Duodenal mucosa (tissue), 2 donors: ENCODE data around the gene SMCO1.
"Not testable (repeated sequence)": the region's sequence is repeated elsewhere in the genome, so short reads cannot be mapped to it uniquely, and the experiment has no call there.

ENCODE experiments used
- H3K27ac ChIP-seq: one replicate; pipeline ENCODE4 v1.7.0; 2013; ENCODE audit warnings: low read depth, low read length
- H3K27me3 ChIP-seq, 2 donors: one replicate each; pipeline ENCODE4 v1.7.0; 2013; ENCODE audit warnings: low read length in 2 of 2, control low read depth in 1 of 2; ENCODE audit not compliant: insufficient read depth in 2 of 2, control insufficient read depth in 1 of 2
- H3K36me3 ChIP-seq, 2 donors: one replicate each; pipeline ENCODE4 v1.7.0; 2013; ENCODE audit warnings: low read length in 2 of 2, control low read depth in 1 of 2; ENCODE audit not compliant: insufficient read depth in 2 of 2, control insufficient read depth in 1 of 2
- H3K4me1 ChIP-seq, 2 donors: one replicate each; pipeline ENCODE4 v1.7.0; 2013; ENCODE audit warnings: low read length in 2 of 2, control low read depth in 1 of 2; ENCODE audit not compliant: insufficient read depth in 2 of 2, control insufficient read depth in 1 of 2
- H3K4me3 ChIP-seq, 2 donors: one replicate each; pipeline ENCODE4 v1.7.0; 2013; ENCODE audit warnings: low read length in 2 of 2, low read depth in 1 of 2
- H3K9ac ChIP-seq, 2 donors: one replicate each; pipeline ENCODE4 v1.7.0; 2013; ENCODE audit warnings: low read length in 2 of 2, low read depth in 1 of 2
- H3K9me3 ChIP-seq, 2 donors: one replicate each; pipeline ENCODE4 v1.7.0; 2013; ENCODE audit warnings: low read length in 2 of 2, control low read depth in 1 of 2; ENCODE audit not compliant: control insufficient read depth in 1 of 2

SMCO1 gene

DNA sequence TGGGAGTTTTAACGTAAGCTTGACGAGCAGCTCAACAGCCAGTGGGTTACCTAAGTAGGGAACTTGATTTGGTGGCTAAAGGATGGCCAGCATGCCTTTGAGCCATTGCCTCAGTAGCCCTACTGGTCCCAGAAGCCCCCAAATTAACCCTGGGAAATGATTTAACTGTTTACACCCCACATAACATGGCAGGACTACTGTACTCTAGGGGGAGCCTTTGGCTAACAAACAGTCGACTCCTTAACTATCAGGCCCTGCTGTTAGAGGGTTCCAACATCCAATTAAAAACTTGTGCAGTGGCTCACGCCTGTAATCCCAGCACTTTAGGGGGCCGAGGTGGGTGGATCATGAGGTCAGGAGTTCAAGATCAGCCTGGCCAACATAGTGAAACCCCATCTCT lies 9.4 kb upstream of the SMCO1 start:
- Histone ChIP-seq H3K36me3 (no peaks in the 10 kb centered on the region), H3K4me1 (no peaks in the 10 kb centered on the region), H3K9me3 (peaks cover 15 to 18% of the 10 kb centered on the region in 2 donors), H3K4me3 (no peak overlapping the region), H3K9ac (no peak overlapping the region), H3K27ac (no peak overlapping the region), H3K27me3 (no peaks in the 10 kb centered on the region)

DNA sequence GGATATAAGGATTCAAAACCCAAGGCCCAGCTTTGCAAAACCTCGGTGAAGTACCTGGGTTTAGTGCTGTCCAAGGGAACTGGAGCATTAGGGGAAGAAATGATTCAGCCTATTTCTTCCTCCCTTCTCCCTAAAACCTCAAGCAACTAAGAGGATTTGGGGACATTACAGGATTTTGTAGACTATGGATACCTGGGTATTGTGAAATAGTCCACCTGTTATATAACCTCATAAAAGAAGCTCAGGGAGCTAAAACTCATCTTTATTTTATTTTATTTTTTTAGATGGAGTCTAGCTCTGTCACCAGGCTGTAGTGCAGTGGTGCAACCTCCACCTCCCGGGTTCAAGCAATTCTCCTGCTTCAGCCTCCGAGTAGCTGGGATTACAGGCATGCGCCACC lies 8.7 kb upstream of the SMCO1 start:
- peaks cover 21 to 25% of the 10 kb centered on the region in 2 donors for H3K9me3 ChIP-seq
- H3K4me3 ChIP-seq, result no peak overlapping the region
- H3K4me1 ChIP-seq, result no peaks in the 10 kb centered on the region
- no peak overlapping the region for H3K27ac ChIP-seq
- H3K9ac ChIP-seq, result no peak overlapping the region
- no peaks in the 10 kb centered on the region for H3K36me3 ChIP-seq
- H3K27me3 ChIP-seq, result no peaks in the 10 kb centered on the region

DNA sequence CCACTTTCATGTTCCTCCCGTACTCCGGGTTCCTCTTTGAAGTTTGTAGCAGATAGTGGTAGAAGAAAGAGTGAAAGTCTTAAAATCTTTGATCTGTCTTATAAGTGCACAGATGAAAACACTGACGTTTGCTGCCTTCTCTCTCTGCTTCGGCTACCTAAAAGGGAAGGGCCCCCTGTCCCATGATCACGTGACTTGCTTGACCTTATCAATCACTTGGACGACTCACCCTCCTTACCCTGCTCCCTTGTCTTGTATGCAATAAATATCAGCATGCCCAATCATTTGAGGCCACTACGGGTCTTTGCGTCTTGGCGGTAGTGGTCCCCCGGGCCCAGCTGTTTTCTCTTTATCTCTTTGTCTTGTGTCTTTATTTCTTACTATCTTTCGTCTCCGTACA lies 6.1 kb upstream of the SMCO1 start:
- not testable (repeated sequence) for H3K36me3 ChIP-seq, H3K4me3 ChIP-seq, H3K27ac ChIP-seq, H3K27me3 ChIP-seq, H3K4me1 ChIP-seq, H3K9ac ChIP-seq
- peaks cover 31 to 37% of the 10 kb centered on the region in 2 donors for H3K9me3 ChIP-seq

DNA sequence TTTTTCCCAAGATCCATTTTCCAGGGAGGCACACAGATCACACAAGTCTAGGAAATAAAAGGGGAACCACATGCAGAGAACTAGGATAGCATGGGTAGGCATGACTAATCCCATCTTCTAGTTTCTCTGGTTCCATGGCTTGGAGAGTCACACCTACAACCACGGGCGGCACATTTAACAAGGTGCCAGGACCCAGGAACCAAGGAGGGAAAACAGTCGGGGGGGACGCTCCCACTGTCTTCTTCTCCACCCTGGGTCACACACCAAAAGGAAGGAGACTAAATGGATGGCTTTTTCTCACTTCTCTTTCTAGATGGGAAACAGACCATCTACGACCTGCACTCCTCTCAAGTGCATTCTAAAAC lies 4.6 kb upstream of the SMCO1 start:
- H3K9ac ChIP-seq, result no peak overlapping the region
- peaks cover 31 to 37% of the 10 kb centered on the region in 2 donors for H3K9me3 ChIP-seq
- H3K27ac ChIP-seq, result no peak overlapping the region

DNA sequence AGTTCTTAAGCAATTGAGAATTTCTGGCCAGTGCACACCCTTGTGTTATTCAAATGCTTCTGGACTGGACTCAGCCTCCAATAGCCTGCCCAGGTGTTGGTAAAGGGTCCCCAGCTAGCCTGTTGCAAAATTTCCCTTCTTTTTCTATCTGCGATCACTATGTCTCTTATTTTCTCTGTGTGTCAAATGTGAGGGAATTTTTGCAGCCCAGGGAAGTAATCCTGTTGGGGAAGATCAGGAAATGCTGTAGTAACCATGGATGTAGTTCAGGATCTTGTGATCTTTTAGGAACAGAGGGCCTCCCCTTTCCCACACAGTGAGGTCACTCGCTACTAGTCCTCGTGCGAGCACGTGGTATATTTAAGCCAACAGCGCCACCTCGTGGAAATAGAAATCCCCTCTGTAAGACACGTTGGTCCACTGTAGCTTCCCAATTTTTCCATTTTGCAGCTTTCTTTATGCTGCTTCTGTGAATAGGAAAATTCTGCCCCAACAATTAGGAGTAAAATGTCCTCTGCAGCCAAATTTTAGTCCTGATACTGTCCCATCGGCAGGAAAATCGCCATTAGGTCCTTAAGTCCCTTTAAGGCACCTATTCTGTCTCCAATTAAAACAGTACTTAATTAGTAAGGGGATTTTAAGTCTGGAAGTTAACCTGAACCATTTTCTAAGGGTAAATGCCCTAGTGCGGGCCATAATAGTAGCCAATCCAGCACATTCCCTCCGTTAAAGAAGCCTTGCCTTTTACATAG lies 4.0 kb upstream of the SMCO1 start:
- H3K27ac ChIP-seq, result no peak overlapping the region
- H3K36me3 ChIP-seq, result no peaks in the 10 kb centered on the region
- peaks cover 31 to 37% of the 10 kb centered on the region in 2 donors for H3K9me3 ChIP-seq

More for the DNA sequence above, 4.6 kb upstream of the SMCO1 start:
- Histone ChIP-seq H3K4me3 (no peak overlapping the region), H3K36me3 (no peaks in the 10 kb centered on the region), H3K4me1 (no peaks in the 10 kb centered on the region), H3K27me3 (no peaks in the 10 kb centered on the region)

DNA sequence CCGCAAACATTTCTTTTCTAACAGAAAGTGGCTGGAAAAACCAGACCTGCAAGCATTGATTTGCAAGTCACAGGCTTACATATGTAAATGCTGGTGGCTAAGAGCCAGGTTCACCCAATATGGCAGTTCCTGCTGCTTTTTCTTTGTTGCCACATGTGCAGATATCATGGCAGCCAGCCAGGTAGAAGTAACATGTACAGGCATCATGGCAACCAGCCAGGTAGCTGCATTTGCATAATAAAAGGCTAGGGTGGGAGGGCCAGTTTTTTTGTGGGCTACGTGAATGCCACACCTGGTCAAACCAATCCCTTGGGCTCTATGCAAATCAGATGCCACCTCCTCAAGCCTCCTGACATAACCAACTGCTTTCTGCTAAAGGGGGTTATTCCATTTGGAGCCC lies 2.8 kb upstream of the SMCO1 start:
- H3K9me3 ChIP-seq, result peaks cover 31 to 37% of the 10 kb centered on the region in 2 donors
- H3K36me3 ChIP-seq, result no peaks in the 10 kb centered on the region
- H3K4me3 ChIP-seq, result no peak overlapping the region
- no peaks in the 10 kb centered on the region for H3K27me3 ChIP-seq
- no peak overlapping the region for H3K27ac ChIP-seq
- H3K9ac ChIP-seq, result no peak overlapping the region
- H3K4me1 ChIP-seq, result no peaks in the 10 kb centered on the region

More for the DNA sequence above, 4.0 kb upstream of the SMCO1 start:
- H3K4me1 ChIP-seq, result no peaks in the 10 kb centered on the region
- H3K9ac ChIP-seq, result no peak overlapping the region
- peak overlapping the region in 1 of 2 donors; percentile 5 for H3K4me3 ChIP-seq
- no peaks in the 10 kb centered on the region for H3K27me3 ChIP-seq

DNA sequence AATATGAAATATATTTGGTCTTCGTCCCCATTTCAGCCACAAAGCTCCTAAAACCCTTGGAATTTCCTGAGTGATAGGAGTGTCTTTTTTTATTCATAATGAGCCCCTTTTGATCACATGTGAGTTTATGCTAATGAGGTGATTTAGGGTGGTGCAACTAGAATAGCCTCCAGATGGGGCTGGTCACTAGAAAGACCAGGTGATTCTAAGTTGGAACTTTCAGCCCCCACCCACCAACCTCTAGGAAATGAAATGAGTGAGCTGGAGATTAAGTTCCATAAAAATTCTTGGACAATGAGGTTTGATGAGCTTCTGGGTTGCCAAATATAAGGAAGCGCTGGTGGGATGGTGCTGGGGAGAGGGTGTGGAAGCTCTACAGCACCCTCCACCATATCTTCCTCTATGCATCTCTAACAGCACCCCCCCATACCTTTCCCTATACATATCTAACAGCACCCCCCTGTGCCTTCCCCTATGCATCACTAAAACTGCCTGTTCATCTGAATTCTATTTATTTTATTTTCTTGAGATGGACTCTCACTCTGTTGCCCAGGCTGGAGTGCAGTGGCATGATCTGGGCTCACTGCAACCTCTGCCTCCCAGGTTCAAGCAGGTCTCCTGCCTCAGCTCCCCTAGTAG lies 2.1 kb upstream of the SMCO1 start:
- no peaks in the 10 kb centered on the region for H3K36me3 ChIP-seq
- peaks cover 31 to 37% of the 10 kb centered on the region in 2 donors for H3K9me3 ChIP-seq
- no peak overlapping the region for H3K4me3 ChIP-seq
- no peaks in the 10 kb centered on the region for H3K4me1 ChIP-seq
- no peak overlapping the region for H3K9ac ChIP-seq
- H3K27me3 ChIP-seq, result no peaks in the 10 kb centered on the region
- no peak overlapping the region for H3K27ac ChIP-seq

DNA sequence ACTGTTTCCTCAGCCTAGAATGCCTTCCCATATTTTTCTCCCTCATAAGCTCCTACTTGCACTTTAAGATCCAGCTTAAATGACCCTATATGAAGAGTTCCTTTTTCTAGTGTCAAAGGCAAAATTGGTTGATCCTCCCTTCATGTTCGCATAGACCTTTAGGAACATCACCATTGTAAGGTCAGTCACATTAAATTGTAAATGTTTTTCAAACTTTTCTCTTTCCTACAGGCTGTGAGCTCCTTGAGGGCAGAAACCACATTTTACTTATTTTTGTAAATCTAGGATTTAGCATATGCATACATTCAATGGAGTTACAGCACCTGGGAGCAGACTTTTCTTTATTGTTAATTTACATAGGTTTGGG lies 813 bp downstream of the SMCO1 start:
- no peak overlapping the region for H3K27ac ChIP-seq

DNA sequence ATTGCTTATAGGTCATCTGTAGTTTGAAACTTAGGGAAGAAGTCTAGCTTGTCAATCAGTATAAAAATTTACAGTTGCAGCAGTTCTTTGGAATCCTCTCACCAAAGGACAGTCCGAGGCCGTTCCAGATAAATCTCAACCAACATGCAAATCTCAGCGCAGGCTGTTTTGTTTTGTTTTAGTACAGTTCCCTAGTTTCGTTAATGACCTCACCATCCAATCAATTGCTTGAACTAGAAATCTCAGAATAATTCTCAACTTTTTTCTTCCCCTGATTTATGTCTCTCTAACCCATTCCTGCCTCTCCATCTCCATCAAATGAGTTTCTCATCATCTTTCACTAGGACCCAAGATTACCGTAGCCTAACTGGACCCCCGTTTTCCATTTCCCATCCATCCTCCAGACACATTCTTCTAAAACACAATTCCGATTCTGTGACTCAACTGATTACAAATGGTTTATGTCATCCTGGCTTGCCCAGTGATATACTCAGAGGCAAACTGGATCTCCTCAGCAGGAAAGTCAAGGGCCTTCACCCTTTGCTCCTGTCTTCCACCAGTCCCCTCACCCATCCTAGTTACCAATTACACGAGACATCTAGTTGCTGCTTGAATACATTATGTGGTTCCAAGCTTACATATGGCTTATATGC lies 1.3 kb downstream of the SMCO1 start:
- Histone ChIP-seq H3K27me3 (no peaks in the 10 kb centered on the region), H3K4me1 (no peaks in the 10 kb centered on the region), H3K9ac (no peak overlapping the region), H3K36me3 (no peaks in the 10 kb centered on the region), H3K9me3 (peaks cover 9 to 12% of the 10 kb centered on the region in 2 donors), H3K4me3 (no peak overlapping the region), H3K27ac (no peak overlapping the region)

More for the DNA sequence above, 813 bp downstream of the SMCO1 start:
- Histone ChIP-seq H3K27me3 (no peaks in the 10 kb centered on the region), H3K9me3 (peaks cover 14 to 17% of the 10 kb centered on the region in 2 donors), H3K4me3 (no peak overlapping the region), H3K9ac (no peak overlapping the region), H3K4me1 (no peaks in the 10 kb centered on the region), H3K36me3 (no peaks in the 10 kb centered on the region)

DNA sequence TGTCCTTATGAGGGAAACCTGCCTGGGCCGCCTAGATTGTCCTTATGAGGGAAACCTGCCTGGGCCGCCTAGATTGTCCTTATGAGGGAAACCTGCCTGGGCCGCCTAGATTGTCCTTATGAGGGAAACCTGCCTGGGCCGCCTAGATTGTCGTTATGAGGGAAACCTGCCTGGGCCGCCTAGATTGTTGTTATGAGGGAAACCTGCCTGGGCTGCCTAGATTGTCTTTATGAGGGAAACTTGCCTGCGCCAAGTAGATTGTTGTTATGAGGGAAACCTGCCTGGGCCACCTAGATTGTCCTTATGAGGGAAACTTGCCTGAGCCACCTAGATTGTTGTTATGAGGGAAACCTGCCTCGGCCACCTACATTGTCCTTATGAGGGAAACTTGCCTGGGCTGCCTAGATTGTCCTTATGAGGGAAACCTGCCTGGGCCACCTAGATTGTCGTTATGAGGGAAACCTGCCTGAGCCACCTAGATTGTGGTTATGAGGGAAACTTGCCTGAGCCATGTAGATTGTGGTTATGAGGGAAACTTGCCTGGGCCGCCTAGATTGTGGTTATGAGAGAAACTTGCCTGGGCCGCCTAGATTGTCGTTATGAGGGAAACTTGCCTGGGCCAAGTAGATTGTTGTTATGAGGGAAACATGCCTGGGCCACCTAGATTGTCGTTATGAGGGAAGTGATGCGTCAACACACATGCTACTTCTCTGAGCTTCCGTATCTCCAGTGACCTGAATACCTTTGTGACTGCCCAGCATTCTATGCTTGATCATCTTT lies 3.3 kb downstream of the SMCO1 start:
- not testable (repeated sequence) for H3K27me3 ChIP-seq, H3K27ac ChIP-seq, H3K4me3 ChIP-seq, H3K36me3 ChIP-seq, H3K9ac ChIP-seq, H3K9me3 ChIP-seq, H3K4me1 ChIP-seq
